A549 (cell line): ENCODE data around the gene RPL10.

ENCODE experiments used
- BHLHE40 ChIP-seq: IDR thresholded peaks from 2 replicates; pipeline ENCODE4 v1.6.1; 2012; ENCODE audit warnings: low read depth, low read length, inconsistent platforms
- CBX8 ChIP-seq: fragments of 200-600 bp; sonication (generic); IDR thresholded peaks from 2 replicates; pipeline ENCODE4 v1.6.1; 2016
- CHD4 ChIP-seq: fragments of 200-600 bp; sonication (generic); IDR thresholded peaks from 2 replicates; pipeline ENCODE4 v1.6.1; 2016; ENCODE audit warnings: antibody characterized with exemption, mild to moderate bottlenecking, borderline replicate concordance
- EHMT2 ChIP-seq: fragments of 200-600 bp; sonication (generic); IDR thresholded peaks from 2 replicates; pipeline ENCODE4 v1.6.1; 2016; ENCODE audit warnings: antibody characterized with exemption, low read depth, mild to moderate bottlenecking, moderate library complexity
- EP300 ChIP-seq, 2 experiments: fragments of >200 bp; sonication (Bioruptor Twin); formaldehyde crosslinking; IDR thresholded peaks; 2 replicates in 1 of 2; 3 replicates in 1 of 2; pipeline ENCODE4 v1.6.1; 2016 to 2017
- HOXB13 ChIP-seq: fragments of 250-450 bp; sonication (Bioruptor Pico); IDR thresholded peaks from 2 replicates; pipeline ENCODE4 v1.5.0; 2020; ENCODE audit warnings: low read depth, mild to moderate bottlenecking, moderate library complexity
- KDM1A ChIP-seq: fragments of 200-600 bp; sonication (generic); IDR thresholded peaks from 2 replicates; pipeline ENCODE4 v1.6.1; 2016; ENCODE audit warnings: low read depth, mild to moderate bottlenecking
- MAZ ChIP-seq: fragments of 150-350 bp; IDR thresholded peaks from 2 replicates; pipeline ENCODE4 v1.6.1; 2014; ENCODE audit warnings: antibody characterized with exemption, low read depth, low read length, borderline replicate concordance
- POLR2A ChIP-seq: IDR thresholded peaks from 2 replicates; pipeline ENCODE4 v1.6.1; 2012; ENCODE audit warnings: mild to moderate bottlenecking, low read length
- RARB ChIP-seq: fragments of 250-450 bp; sonication (Bioruptor Pico); IDR thresholded peaks from 2 replicates; pipeline ENCODE4 v1.8.0; 2021; ENCODE audit warnings: mild to moderate bottlenecking, moderate library complexity
- RFX5 ChIP-seq: fragments of 450-650 bp; IDR thresholded peaks from 2 replicates; pipeline ENCODE4 v1.7.1; 2014; ENCODE audit warnings: antibody characterized with exemption, mild to moderate bottlenecking, moderate library complexity
- TF ChIP-seq, protein P1 (sequence below): fragments of >200 bp; sonication (Bioruptor Twin); formaldehyde crosslinking; IDR thresholded peaks from 3 replicates; pipeline ENCODE4 v1.5.1; 2016
- TF ChIP-seq, protein P2 (sequence below): fragments of 200-600 bp; sonication (generic); IDR thresholded peaks from 2 replicates; pipeline ENCODE4 v1.6.1; 2016; ENCODE audit warnings: antibody characterized with exemption, mild to moderate bottlenecking, moderate library complexity

DNA sequence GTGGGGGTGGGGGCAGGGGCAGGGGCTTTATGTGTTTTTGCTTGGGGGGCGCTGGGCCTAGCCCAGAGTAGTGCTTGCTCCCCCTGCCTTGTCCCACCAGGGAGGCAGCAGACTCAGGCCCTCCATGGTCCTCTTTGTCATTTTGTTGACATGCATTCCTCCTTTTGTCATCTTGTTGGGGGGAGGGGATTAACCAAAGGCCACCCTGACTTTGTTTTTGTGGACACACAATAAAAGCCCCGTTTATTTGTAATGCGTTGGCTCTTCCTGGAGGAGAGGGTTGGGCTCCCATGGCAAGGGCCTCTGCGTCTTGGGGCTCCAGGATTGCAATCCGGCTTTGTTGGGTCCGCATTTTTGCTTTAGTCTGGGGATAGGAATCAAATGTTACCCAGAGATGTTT is 16.9 kb upstream of the RPL10 start:
- TF ChIP-seq, protein P1, sequence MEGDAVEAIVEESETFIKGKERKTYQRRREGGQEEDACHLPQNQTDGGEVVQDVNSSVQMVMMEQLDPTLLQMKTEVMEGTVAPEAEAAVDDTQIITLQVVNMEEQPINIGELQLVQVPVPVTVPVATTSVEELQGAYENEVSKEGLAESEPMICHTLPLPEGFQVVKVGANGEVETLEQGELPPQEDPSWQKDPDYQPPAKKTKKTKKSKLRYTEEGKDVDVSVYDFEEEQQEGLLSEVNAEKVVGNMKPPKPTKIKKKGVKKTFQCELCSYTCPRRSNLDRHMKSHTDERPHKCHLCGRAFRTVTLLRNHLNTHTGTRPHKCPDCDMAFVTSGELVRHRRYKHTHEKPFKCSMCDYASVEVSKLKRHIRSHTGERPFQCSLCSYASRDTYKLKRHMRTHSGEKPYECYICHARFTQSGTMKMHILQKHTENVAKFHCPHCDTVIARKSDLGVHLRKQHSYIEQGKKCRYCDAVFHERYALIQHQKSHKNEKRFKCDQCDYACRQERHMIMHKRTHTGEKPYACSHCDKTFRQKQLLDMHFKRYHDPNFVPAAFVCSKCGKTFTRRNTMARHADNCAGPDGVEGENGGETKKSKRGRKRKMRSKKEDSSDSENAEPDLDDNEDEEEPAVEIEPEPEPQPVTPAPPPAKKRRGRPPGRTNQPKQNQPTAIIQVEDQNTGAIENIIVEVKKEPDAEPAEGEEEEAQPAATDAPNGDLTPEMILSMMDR = no peak
- TF ChIP-seq EHMT2 = no peak
- TF ChIP-seq HOXB13 = no peak
- TF ChIP-seq EP300 (IDR thresholded peaks at IDR 0.05) = no peak
- no peak for TF ChIP-seq RFX5
- TF ChIP-seq, protein P2, sequence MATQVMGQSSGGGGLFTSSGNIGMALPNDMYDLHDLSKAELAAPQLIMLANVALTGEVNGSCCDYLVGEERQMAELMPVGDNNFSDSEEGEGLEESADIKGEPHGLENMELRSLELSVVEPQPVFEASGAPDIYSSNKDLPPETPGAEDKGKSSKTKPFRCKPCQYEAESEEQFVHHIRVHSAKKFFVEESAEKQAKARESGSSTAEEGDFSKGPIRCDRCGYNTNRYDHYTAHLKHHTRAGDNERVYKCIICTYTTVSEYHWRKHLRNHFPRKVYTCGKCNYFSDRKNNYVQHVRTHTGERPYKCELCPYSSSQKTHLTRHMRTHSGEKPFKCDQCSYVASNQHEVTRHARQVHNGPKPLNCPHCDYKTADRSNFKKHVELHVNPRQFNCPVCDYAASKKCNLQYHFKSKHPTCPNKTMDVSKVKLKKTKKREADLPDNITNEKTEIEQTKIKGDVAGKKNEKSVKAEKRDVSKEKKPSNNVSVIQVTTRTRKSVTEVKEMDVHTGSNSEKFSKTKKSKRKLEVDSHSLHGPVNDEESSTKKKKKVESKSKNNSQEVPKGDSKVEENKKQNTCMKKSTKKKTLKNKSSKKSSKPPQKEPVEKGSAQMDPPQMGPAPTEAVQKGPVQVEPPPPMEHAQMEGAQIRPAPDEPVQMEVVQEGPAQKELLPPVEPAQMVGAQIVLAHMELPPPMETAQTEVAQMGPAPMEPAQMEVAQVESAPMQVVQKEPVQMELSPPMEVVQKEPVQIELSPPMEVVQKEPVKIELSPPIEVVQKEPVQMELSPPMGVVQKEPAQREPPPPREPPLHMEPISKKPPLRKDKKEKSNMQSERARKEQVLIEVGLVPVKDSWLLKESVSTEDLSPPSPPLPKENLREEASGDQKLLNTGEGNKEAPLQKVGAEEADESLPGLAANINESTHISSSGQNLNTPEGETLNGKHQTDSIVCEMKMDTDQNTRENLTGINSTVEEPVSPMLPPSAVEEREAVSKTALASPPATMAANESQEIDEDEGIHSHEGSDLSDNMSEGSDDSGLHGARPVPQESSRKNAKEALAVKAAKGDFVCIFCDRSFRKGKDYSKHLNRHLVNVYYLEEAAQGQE = no peak
- no peak for TF ChIP-seq RARB (CRISPR knock-in tag)
- TF ChIP-seq POLR2A = no peak
- TF ChIP-seq BHLHE40 = no peak
- TF ChIP-seq CHD4 = no peak
- no peak for TF ChIP-seq CBX8
- TF ChIP-seq MAZ = no peak
- TF ChIP-seq KDM1A = no peak
